Fibroblast of mammary gland (primary cell): ENCODE results near the gene TMEM156.

Source experiments
- DNase-seq: peaks from one replicate; pipeline ENCODE4 v3.0.0-alpha.2; 2010; ENCODE audit warnings: low read depth
- H3K4me3 ChIP-seq: 2 replicates; pipeline ENCODE4 v1.5.1; 2011; ENCODE audit warnings: low read depth, mild to moderate bottlenecking, low read length, moderate library complexity; ENCODE audit not compliant: control insufficient read depth
- TF ChIP-seq, protein P1 (sequence below): conservative IDR thresholded peaks from 2 replicates; pipeline ENCODE4 v1.5.1; 2011; ENCODE audit warnings: low read depth, low read length, inconsistent platforms; ENCODE audit not compliant: control insufficient read depth, insufficient read depth

Gene TMEM156

DNA sequence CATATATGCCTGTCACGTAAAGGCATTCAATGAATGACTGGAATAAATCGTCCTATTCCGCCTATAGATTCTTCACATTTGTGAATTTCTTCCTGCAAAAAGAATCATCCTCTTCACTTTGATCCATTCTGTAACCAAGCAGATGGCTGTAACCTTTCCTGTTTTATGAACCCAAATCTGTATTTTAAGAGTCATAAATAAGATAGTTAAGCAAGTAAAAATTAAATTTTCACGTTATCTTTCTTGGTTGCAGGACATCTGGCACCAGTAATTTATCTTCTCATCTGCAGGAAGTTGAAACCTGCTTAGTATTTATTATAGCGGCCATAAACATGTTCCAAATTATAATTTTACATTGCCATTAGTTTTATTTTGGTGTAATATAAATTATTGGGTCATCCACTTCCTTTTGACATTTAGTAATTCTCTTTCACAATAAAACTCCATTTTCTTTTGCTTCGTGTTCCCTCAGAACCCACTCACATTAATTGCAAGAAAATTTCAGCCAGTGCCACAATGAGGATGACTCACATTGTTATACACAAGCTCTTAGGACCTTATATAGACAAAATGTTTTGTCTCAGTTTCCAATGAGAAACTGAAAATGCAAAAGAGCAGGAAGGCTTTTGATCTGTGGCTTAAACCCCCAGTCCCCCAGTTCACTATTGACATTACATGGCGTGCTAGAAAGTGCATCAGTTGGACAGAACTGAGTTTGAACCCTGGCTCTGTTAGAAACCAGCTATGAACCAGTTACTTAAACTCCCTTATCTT is 51.1 kb downstream of the TMEM156 start:
- DNase-seq: peak; percentile 87
- H3K4me3 ChIP-seq: no peak overlapping the region
- TF ChIP-seq, protein P1, sequence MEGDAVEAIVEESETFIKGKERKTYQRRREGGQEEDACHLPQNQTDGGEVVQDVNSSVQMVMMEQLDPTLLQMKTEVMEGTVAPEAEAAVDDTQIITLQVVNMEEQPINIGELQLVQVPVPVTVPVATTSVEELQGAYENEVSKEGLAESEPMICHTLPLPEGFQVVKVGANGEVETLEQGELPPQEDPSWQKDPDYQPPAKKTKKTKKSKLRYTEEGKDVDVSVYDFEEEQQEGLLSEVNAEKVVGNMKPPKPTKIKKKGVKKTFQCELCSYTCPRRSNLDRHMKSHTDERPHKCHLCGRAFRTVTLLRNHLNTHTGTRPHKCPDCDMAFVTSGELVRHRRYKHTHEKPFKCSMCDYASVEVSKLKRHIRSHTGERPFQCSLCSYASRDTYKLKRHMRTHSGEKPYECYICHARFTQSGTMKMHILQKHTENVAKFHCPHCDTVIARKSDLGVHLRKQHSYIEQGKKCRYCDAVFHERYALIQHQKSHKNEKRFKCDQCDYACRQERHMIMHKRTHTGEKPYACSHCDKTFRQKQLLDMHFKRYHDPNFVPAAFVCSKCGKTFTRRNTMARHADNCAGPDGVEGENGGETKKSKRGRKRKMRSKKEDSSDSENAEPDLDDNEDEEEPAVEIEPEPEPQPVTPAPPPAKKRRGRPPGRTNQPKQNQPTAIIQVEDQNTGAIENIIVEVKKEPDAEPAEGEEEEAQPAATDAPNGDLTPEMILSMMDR: no peak

DNA sequence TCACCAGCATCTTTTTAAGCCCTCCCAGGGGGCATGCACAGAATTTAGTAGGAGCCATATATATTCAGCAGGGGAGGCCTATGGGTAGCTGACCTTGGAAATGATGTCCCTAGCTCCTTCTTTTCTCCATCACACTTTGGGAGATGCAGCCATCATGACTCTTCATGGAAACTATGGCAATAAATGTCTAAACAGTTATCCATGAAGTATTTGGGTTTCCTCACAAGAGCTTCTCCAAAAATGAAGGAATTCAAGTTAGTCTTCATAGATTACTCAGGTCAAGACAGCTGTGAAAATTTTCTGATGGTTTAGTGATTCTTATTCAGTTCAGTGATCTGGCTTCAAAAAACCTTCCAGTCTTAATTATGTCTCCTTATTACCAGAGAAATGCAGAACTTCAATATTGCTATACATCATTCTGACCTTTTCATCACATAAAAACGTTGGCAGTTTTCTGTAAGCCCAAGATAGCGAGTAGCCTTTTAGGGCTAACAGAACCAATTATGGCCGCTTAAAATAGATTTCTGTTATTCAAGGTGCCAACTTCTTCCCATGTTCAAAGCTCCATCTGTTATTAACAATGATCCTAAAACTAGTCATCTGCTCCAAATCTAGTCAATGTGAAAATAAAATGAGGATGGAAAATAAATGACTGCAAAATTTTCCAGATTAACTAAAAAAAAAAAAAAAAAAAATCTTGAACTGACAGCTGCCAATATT is 52.5 kb downstream of the TMEM156 start:
- no peak for DNase-seq
- H3K4me3 ChIP-seq: no peak overlapping the region
- TF ChIP-seq, protein P1: no peak

DNA sequence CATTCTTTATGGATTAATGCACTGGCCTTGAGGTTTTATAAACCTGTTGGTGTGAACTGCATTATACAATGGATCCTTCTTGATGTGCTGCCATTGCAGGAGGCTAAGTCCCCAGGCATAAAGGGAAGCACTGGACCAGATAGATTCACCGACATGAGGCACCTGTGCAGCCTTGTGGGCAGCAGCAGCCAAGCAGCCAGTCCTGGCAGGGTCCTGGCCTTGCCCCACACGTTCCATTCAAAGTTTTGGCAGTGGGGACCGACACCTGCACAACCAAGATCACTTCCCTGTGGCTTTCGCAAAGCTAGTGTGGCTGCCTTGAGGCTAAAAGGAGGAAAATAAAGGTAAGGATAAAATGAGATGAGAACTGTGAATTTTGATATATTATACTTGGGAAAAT is 53.1 kb downstream of the TMEM156 start:
- TF ChIP-seq, protein P1: no peak
- DNase-seq: no peak
- no peak overlapping the region for H3K4me3 ChIP-seq

GRCh38 chr4:38976308-38976707 is 55.9 kb downstream of the TMEM156 start:
- no peak for DNase-seq
- TF ChIP-seq, protein P1: no peak
- no peak overlapping the region for H3K4me3 ChIP-seq

DNA sequence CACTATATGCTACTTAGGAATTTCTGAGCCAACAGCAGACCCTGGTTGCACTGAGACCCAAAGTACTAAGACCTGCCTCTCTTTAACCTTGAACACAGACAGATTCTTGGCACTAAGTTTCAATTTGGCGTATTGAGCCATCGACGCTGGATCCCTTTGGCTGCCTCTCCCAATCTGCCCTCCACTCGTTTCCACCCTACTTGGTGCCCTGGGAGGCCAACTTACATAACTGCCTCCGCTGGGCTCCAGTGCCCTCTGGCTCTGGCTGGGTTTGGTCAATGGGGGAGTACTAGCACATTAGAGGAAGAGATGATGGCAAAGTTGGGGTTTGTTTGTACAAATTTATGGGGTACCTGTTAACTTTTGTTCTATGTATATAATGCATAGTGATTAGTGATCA is 63.5 kb downstream of the TMEM156 start:
- no peak overlapping the region for H3K4me3 ChIP-seq
- TF ChIP-seq, protein P1: no peak
- DNase-seq: no peak

DNA sequence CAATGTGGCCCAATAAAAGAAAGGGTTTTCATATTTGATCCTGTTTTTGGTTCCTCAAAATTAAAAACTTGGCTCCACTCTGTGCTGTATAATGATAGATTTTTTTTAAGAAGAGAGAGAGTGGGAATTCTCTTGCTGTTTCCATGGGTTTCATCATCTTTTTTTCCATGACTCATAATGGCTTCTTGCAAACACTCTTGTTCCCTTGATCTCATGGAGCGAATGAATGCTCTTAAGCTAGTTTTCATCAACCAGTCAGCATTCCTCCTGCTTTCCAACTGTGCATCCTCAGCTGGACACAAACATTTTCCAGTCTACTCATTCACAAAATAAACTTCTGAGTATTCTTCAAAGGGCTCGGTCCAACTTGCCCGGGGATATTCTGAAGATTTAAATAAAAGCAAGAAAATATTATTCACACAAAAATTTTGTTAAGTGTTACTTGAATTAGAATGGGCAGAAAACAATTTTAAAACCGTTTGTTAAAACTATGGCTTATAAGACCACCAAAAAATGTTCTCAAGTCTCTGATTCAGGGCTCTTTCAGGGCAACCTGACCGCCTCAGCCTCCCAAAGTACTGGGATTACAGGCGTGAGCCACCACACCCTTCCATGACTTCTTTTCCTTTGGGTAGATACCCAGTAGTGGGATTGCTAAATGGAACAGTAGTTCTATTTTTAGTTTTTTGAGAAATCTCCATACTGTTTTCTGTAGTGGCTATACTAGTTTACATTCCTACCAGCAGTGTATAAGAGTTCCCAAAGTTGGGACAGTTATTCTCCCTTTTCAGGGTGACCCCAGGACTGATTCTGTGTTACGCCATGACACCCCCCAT is 64.7 kb downstream of the TMEM156 start:
- TF ChIP-seq, protein P1: no peak
- peak; percentile 97 for DNase-seq
- H3K4me3 ChIP-seq: no peak overlapping the region
